HEK293 (cell line): ENCODE data around the gene KRI1.
A peak's percentile ranks its signal among the peaks of the same experiment; 100 is the strongest.

Experiments used
- MEIS1 ChIP-seq: sonication (generic); formaldehyde crosslinking; IDR thresholded peaks from 2 replicates; pipeline ENCODE4 v1.8.1; 2022; ENCODE audit warnings: missing genetic modification reagents, mild to moderate bottlenecking, borderline replicate concordance
- PATZ1 ChIP-seq: fragments of 450-650 bp; formaldehyde crosslinking; IDR thresholded peaks from 2 replicates; pipeline ENCODE4 v1.5.1; 2016; ENCODE audit warnings: missing biosample characterization, missing genetic modification characterization
- PRDM4 ChIP-seq: fragments of 450-650 bp; formaldehyde crosslinking; IDR thresholded peaks from 2 replicates; pipeline ENCODE4 v1.5.1; 2017; ENCODE audit warnings: missing biosample characterization, missing genetic modification characterization
- SCRT1 ChIP-seq: fragments of 450-650 bp; formaldehyde crosslinking; IDR thresholded peaks from 2 replicates; pipeline ENCODE4 v1.5.1; 2016; ENCODE audit warnings: missing biosample characterization, missing genetic modification characterization, borderline replicate concordance
- TSHZ1 ChIP-seq: fragments of 450-650 bp; formaldehyde crosslinking; IDR thresholded peaks from 2 replicates; pipeline ENCODE4 v1.5.1; 2016; ENCODE audit warnings: missing biosample characterization, missing genetic modification characterization, borderline replicate concordance
- WT1 ChIP-seq: fragments of 450-650 bp; formaldehyde crosslinking; IDR thresholded peaks from 2 replicates; pipeline ENCODE4 v1.5.1; 2016; ENCODE audit warnings: missing biosample characterization, missing genetic modification characterization
- ZBTB49 ChIP-seq: fragments of 450-650 bp; formaldehyde crosslinking; IDR thresholded peaks from 2 replicates; pipeline ENCODE4 v1.5.1; 2016; ENCODE audit warnings: missing biosample characterization, missing genetic modification characterization, low read depth
- ZIC2 ChIP-seq: fragments of 450-650 bp; formaldehyde crosslinking; IDR thresholded peaks from 2 replicates; pipeline ENCODE4 v1.5.1; 2016; ENCODE audit warnings: missing biosample characterization, missing genetic modification characterization
- ZNF132 ChIP-seq: fragments of 450-650 bp; formaldehyde crosslinking; IDR thresholded peaks from 2 replicates; pipeline ENCODE4 v1.5.1; 2017; ENCODE audit warnings: missing biosample characterization, missing genetic modification characterization, borderline replicate concordance
- ZNF133 ChIP-seq: fragments of 450-650 bp; formaldehyde crosslinking; IDR thresholded peaks from 2 replicates; pipeline ENCODE4 v1.5.1; 2016; ENCODE audit warnings: missing biosample characterization, missing genetic modification characterization
- ZNF148 ChIP-seq: fragments of 450-650 bp; formaldehyde crosslinking; IDR thresholded peaks from 2 replicates; pipeline ENCODE4 v1.5.0; 2017; ENCODE audit warnings: missing biosample characterization, missing genetic modification characterization, borderline replicate concordance
- ZNF18 ChIP-seq: fragments of 450-650 bp; formaldehyde crosslinking; IDR thresholded peaks from 2 replicates; pipeline ENCODE4 v1.5.1; 2016; ENCODE audit warnings: missing biosample characterization, missing genetic modification characterization
- ZNF2 ChIP-seq: fragments of 450-650 bp; formaldehyde crosslinking; IDR thresholded peaks from 2 replicates; pipeline ENCODE4 v1.5.1; 2016; ENCODE audit warnings: missing biosample characterization, missing genetic modification characterization
- ZNF211 ChIP-seq: fragments of 450-650 bp; formaldehyde crosslinking; IDR thresholded peaks from 2 replicates; pipeline ENCODE4 v1.5.1; 2016; ENCODE audit warnings: low read depth, missing biosample characterization, missing genetic modification characterization
- ZNF223 ChIP-seq: fragments of 450-650 bp; formaldehyde crosslinking; IDR thresholded peaks from 2 replicates; pipeline ENCODE4 v1.5.1; 2016; ENCODE audit warnings: missing biosample characterization, missing genetic modification characterization
- ZNF274 ChIP-seq, 2 experiments: fragments of 200-500 bp in 1 of 2; fragments of 450-650 bp in 1 of 2; sonication (Bioruptor generic) in 1 of 2; formaldehyde crosslinking in 1 of 2; IDR thresholded peaks; 2 replicates each; pipeline versions ENCODE4 v1.5.1 to v1.6.1; 2014 to 2016; ENCODE audit warnings: borderline replicate concordance in 1 of 2, inconsistent platforms in 1 of 2, low read length in 1 of 2, missing biosample characterization in 1 of 2, missing genetic modification characterization in 1 of 2
- ZNF350 ChIP-seq: fragments of 450-650 bp; formaldehyde crosslinking; IDR thresholded peaks from 2 replicates; pipeline ENCODE4 v1.5.0; 2017; ENCODE audit warnings: missing biosample characterization, mild to moderate bottlenecking, missing genetic modification characterization
- ZNF529 ChIP-seq: fragments of 450-650 bp; formaldehyde crosslinking; IDR thresholded peaks from 2 replicates; pipeline ENCODE4 v1.5.1; 2017; ENCODE audit warnings: missing genetic modification characterization, missing biosample characterization; ENCODE audit not compliant: insufficient replicate concordance
- ZNF530 ChIP-seq: fragments of 450-650 bp; formaldehyde crosslinking; IDR thresholded peaks from 2 replicates; pipeline ENCODE4 v1.5.1; 2016; ENCODE audit warnings: low read depth, missing biosample characterization, missing genetic modification characterization
- ZNF555 ChIP-seq: fragments of 450-650 bp; formaldehyde crosslinking; conservative IDR thresholded peaks from 2 replicates; pipeline ENCODE4 v1.5.1; 2017; ENCODE audit warnings: missing biosample characterization, mild to moderate bottlenecking, missing genetic modification characterization, inconsistent platforms
- ZNF585B ChIP-seq: fragments of 450-650 bp; formaldehyde crosslinking; IDR thresholded peaks from 2 replicates; pipeline ENCODE4 v1.5.1; 2016; ENCODE audit warnings: missing biosample characterization, missing genetic modification characterization
- ZNF600 ChIP-seq: fragments of 450-650 bp; formaldehyde crosslinking; IDR thresholded peaks from 2 replicates; pipeline ENCODE4 v1.5.1; 2016; ENCODE audit warnings: missing biosample characterization, missing genetic modification characterization
- ZNF658 ChIP-seq: fragments of 450-650 bp; formaldehyde crosslinking; IDR thresholded peaks from 2 replicates; pipeline ENCODE4; 2016; ENCODE audit warnings: missing biosample characterization, missing genetic modification characterization
- ZNF843 ChIP-seq: fragments of 450-650 bp; formaldehyde crosslinking; IDR thresholded peaks from 2 replicates; pipeline ENCODE4 v1.5.1; 2016; ENCODE audit warnings: missing biosample characterization, missing genetic modification characterization
- ZSCAN30 ChIP-seq: fragments of 450-650 bp; IDR thresholded peaks from 2 replicates; pipeline ENCODE4 v1.5.1; 2018; ENCODE audit warnings: missing biosample characterization, mild to moderate bottlenecking, missing genetic modification characterization, moderate library complexity

Gene KRI1

GRCh38 chr19:10565028-10565566 lies 713 bp downstream of the KRI1 start (continued):
- TF ChIP-seq ZNF211 (no peak), ZBTB49 (no peak), ZNF530 (tag by site-specific recombination) (no peak), SCRT1 (tag by site-specific recombination) (peak; percentile 99), ZIC2 (tag by site-specific recombination) (peak; percentile 75), ZSCAN30 (tag by site-specific recombination) (no peak), ZNF585B (tag by site-specific recombination) (no peak), ZNF18 (no peak), ZNF843 (no peak), WT1 (no peak), TSHZ1 (tag by site-specific recombination) (no peak), ZNF274 (IDR thresholded peaks at IDR 0.05; ENCODE audit: low read length) (no peak), ZNF274 (tag by site-specific recombination; IDR thresholded peaks at IDR 0.05; ENCODE audit: borderline replicate concordance) (no peak), ZNF350 (tag by site-specific recombination) (no peak), ZNF600 (no peak; the same call in 1 of the 2 replicates), ZNF555 (no peak), ZNF132 (tag by site-specific recombination) (no peak), ZNF529 (tag by site-specific recombination) (no peak), MEIS1 (CRISPR knock-in tag) (no peak), ZNF148 (tag by site-specific recombination) (no peak), ZNF2 (tag by site-specific recombination) (no peak), PATZ1 (tag by site-specific recombination) (no peak; the same call in 1 of the 2 replicates), PRDM4 (no peak), ZNF223 (no peak; the same call in 1 of the 2 replicates), ZNF658 (tag by site-specific recombination) (no peak), ZNF133 (tag by site-specific recombination) (no peak)
